Measurements from ENCODE around the gene EFHC1. TPM values are rescaled to one million over a fixed set of nuclear protein-coding genes. Genes with fewer than 3 reads are reported as not detected.
"Not testable (repeated sequence)": the region's sequence is repeated elsewhere in the genome, so short reads cannot be mapped to it uniquely, and the experiment has no call there.

The EFHC1 gene
- total RNA-seq, 2 donors from 2014 or later, result 4.0 to 5.5 TPM

DNA sequence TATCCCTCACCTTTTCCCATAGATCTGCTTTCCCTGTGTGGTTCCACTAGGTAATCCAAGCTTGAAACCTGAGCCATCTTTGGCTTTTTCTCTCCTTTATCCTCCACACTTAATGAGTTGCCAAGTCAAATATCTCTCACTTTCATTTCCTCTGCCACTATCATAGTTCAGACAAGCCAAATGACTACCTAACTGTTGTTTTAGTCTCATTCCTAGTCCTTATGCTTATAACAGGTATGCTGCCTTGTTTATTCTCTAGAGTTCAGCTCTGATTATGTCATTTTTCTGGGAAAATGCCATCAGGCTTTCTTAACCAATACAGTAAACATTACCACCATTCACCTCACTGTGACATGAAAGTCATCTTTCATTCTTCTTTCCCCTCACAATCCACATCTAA lies 6.5 kb downstream of the EFHC1 start:
- H3K27ac Mint-ChIP-seq, result no peak overlapping the region
- no peak overlapping the region for H3K4me3 Mint-ChIP-seq

DNA sequence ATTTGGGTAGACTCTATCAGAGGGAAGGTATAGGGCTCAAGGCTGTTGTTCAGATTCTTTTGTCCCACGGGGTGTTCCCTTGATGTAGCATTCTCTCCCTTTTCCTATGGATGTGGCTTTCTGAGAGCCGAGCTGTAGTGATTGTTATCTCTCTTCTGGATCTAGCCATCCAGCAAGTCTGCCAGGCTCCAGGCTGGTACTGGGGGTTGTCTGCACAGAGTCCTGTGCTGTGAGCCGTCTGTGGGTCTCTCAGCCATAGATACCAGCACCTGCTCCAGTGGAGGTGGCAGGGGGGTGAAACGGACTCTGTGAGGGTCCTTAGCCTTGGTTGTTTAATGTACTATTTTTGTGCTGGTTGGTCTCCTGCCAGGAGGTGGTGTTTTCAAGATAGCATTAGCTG lies 13.2 kb downstream of the EFHC1 start:
- H3K27me3 Mint-ChIP-seq; DNase-seq (ENCODE audit: low spot score); ATAC-seq; H3K27ac Mint-ChIP-seq; H3K9me3 Mint-ChIP-seq; H3K4me3 Mint-ChIP-seq; H3K4me1 Mint-ChIP-seq (ENCODE audit: low read depth in 2 of 2); H3K36me3 Mint-ChIP-seq: not testable (repeated sequence)

More for the DNA sequence above, 6.5 kb downstream of the EFHC1 start:
- no peaks in the 10 kb centered on the region for H3K27me3 Mint-ChIP-seq
- H3K36me3 Mint-ChIP-seq, result peaks cover 6% of the 10 kb centered on the region
- ATAC-seq, result no peak
- H3K9me3 Mint-ChIP-seq, result no peaks in the 10 kb centered on the region
- DNase-seq (ENCODE audit: low spot score), result no peak
- H3K4me1 Mint-ChIP-seq (ENCODE audit: low read depth in 2 of 2), result no peaks in the 10 kb centered on the region

DNA sequence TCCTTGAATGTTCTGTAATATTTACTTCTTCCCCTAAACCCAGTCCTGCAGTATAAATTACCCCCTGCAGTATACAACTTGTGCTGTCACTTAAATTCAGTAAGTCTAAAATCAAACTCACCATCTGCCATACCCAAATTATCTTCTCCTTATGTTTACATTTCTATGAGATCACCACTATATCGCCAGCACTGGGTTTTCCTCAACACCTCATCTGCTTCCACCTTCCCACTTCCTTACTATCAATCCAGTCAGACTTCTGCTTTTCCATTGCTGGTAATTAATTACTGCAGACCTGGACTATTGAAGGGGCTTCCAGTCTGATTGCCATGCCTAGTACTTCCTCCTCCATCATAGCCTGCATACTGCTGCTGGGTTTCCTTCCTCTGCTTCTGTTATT lies 15.2 kb downstream of the EFHC1 start:
- Mint-ChIP-seq H3K4me3 (no peak overlapping the region), H3K9me3 (no peaks in the 10 kb centered on the region), H3K4me1 (ENCODE audit: low read depth in 2 of 2) (no peaks in the 10 kb centered on the region), H3K36me3 (peaks cover 6% of the 10 kb centered on the region), H3K27me3 (no peaks in the 10 kb centered on the region), H3K27ac (no peak overlapping the region)
- no peak for DNase-seq (ENCODE audit: low spot score)
- no peak for ATAC-seq

DNA sequence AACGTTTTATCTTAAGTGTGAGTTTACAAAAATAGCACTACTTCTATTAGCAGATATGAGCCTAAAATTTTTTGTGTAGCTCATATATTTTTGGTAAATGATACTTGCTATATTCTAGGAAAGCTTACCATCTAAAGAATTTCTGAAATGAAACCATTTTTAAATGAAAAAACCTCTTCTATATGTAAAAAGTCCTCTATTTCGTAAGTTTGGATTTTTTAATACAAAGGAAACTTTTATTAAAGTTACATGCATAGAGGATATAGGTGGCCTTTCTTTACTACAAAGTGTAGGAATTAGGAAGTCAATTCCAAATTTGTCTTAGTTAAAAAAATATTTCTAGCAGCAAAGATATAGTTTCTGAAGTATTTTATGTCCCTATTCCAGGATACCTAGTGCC lies 18.8 kb downstream of the EFHC1 start:
- Mint-ChIP-seq H3K27me3 (no peaks in the 10 kb centered on the region), H3K27ac (no peak overlapping the region), H3K36me3 (peaks cover 4% of the 10 kb centered on the region), H3K9me3 (no peaks in the 10 kb centered on the region), H3K4me1 (ENCODE audit: low read depth in 2 of 2) (no peaks in the 10 kb centered on the region), H3K4me3 (no peak overlapping the region)
- ATAC-seq (no peak), DNase-seq (ENCODE audit: low spot score) (no peak)

DNA sequence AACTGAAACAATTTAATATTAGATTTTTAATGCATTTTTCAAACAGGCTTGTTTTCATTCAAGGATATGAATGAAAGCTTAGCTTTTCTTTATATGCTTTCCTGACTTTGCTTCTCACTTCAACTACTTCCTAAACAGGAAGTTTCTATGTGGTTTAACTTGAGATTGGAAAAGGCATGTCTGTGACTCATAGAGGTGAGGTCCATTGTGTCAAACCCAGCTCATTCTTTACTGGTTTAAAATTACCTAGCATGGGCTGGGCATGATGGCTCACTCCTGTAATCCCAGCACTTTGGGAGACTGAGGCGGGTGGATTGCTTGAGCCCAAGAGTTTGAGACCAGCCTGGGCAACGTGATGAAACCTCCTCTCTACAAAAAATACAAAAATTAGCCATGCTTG lies 34.4 kb downstream of the EFHC1 start:
- Mint-ChIP-seq H3K4me3 (no peak overlapping the region), H3K9me3 (peaks cover 18% of the 10 kb centered on the region), H3K36me3 (peaks cover 23% of the 10 kb centered on the region), H3K4me1 (ENCODE audit: low read depth in 2 of 2) (no peaks in the 10 kb centered on the region), H3K27me3 (no peaks in the 10 kb centered on the region), H3K27ac (no peak overlapping the region)
- no peak for ATAC-seq
- no peak for DNase-seq (ENCODE audit: low spot score)

DNA sequence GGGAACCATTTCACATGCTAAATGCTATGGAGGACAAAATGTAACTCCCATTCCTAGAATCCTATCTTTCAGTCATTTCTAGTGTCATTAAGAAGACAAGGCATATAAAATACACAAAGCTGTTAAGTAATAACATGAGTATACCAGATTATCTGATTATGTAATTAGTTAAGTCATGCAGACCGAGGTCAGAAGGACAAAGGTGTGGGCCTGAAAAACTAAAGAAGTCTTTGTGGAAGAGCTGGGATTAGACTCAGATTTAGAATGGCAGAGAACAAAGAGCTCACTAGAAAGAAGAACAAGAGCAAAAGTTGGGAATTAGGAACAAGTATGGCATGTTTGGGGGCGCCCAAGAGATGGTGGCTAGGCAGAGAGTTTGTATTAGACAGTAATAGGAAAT lies 37.0 kb downstream of the EFHC1 start:
- Mint-ChIP-seq H3K27ac (no peak overlapping the region), H3K27me3 (no peaks in the 10 kb centered on the region), H3K9me3 (no peaks in the 10 kb centered on the region), H3K4me1 (ENCODE audit: low read depth in 2 of 2) (no peaks in the 10 kb centered on the region), H3K36me3 (peaks cover 4% of the 10 kb centered on the region), H3K4me3 (no peak overlapping the region)
- DNase-seq (ENCODE audit: low spot score), result no peak
- ATAC-seq, result no peak

DNA sequence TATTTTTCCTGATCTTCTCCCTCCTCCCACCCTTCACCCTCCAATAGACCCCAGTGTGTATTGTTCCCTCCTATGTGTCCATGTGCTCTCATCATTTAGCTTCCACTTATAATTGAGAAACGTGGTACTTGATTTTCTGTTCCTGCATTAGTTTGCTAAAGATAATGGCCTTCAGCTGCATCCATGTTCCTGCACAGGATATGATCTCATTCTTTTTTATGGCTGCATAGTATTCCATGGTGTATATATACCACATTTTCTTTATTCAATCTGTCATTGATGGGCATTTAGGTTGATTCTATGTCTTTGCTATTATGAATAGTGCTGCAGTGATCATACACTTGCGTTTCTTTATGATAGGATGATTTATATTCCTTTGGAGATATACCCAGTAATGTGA lies 41.1 kb downstream of the EFHC1 start:
- not testable (repeated sequence) for H3K27me3 Mint-ChIP-seq; H3K36me3 Mint-ChIP-seq; H3K9me3 Mint-ChIP-seq; H3K4me3 Mint-ChIP-seq; H3K27ac Mint-ChIP-seq; DNase-seq (ENCODE audit: low spot score); ATAC-seq; H3K4me1 Mint-ChIP-seq (ENCODE audit: low read depth in 2 of 2)

DNA sequence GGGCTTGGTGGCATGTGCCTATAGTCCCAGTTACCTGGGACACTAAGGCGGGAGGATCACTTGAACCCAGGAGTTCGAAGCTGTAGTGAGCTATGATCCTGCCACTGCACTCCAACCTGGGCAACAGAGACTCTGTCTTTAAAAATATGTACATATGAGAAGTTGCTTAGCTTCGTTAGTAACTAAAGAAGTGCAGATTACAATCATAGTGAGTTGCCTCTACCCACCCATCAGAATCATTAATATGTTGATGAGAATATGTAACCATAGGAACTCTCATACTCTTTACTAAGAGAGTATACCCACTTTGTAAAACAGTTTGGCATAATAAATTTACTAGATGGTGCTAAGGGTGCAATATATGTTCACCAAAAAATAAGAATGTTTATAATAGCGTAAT lies 54.0 kb downstream of the EFHC1 start:
- Mint-ChIP-seq H3K9me3 (no peaks in the 10 kb centered on the region), H3K27me3 (peaks cover 0 to 3% of the 10 kb centered on the region in 2 donors), H3K4me3 (no peak overlapping the region), H3K4me1 (ENCODE audit: low read depth in 2 of 2) (no peaks in the 10 kb centered on the region), H3K36me3 (no peaks in the 10 kb centered on the region), H3K27ac (no peak overlapping the region)
- ATAC-seq (no peak), DNase-seq (ENCODE audit: low spot score) (no peak)

DNA sequence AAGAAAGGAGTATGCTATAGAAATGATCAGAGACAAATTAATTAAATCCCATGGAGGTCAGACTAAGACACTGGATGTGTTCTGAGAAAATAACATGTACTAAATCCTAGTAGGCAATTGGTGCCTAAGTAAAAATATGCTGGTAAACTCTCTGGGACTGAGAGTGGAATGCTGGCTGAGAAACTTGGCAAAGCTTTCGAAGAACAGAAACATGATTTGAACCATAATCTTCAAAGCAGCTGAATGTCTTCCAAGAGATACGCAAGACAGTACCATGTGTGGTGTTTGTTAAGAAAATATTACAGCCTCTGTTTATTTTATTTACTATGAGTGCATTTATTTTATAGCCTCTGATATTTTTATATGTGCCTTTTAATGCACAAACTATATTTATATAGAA lies 55.2 kb downstream of the EFHC1 start:
- DNase-seq (ENCODE audit: low spot score) (no peak), ATAC-seq (no peak)
- H3K4me3 Mint-ChIP-seq, result no peak overlapping the region
- H3K27me3 Mint-ChIP-seq, result peaks cover 0 to 3% of the 10 kb centered on the region in 2 donors
- no peak overlapping the region for H3K27ac Mint-ChIP-seq
- H3K9me3 Mint-ChIP-seq, result no peaks in the 10 kb centered on the region
- H3K36me3 Mint-ChIP-seq, result no peaks in the 10 kb centered on the region
- no peaks in the 10 kb centered on the region for H3K4me1 Mint-ChIP-seq (ENCODE audit: low read depth in 2 of 2)

DNA sequence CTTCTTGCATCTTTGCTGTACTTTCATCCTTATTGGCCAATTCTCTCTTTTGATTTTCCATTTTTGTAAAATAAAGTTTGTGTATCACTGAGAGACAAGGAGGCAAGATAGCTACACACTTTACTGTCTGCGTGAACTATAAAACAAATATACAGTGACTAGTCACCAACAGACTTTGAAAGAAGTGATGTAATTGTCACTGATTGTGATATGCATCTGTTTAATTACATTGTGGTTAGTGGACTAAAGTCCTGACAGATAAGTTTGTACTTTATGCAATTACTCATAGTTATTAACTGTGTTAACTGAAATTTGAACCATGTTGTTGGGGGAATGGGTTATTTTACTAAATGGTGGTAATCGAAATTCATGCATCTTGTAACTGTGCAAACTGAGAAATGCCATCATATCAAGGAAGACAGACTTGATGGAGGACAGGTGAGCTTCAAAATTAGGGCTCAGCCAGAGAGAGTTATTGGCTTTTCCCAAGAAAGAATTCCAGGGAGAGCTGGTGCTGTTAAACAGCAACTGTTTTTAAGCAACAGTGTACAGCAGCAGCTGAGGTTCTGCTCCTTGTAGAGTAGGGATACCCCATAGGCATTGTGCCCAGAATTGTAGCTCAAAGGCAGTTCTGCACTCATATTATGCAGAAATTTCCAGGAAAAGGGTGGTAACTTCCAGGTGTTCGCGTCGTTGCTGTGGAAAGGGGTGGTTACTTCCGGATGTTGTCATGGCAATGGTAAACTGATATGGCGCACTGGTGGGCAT lies 62.9 kb downstream of the EFHC1 start:
- H3K36me3 Mint-ChIP-seq, result no peaks in the 10 kb centered on the region
- no peak for DNase-seq (ENCODE audit: low spot score)
- ATAC-seq, result no peak
- H3K4me1 Mint-ChIP-seq (ENCODE audit: low read depth in 2 of 2), result no peaks in the 10 kb centered on the region
- H3K4me3 Mint-ChIP-seq, result no peak overlapping the region
- no peaks in the 10 kb centered on the region for H3K9me3 Mint-ChIP-seq
- no peaks in the 10 kb centered on the region for H3K27me3 Mint-ChIP-seq
- no peak overlapping the region for H3K27ac Mint-ChIP-seq

DNA sequence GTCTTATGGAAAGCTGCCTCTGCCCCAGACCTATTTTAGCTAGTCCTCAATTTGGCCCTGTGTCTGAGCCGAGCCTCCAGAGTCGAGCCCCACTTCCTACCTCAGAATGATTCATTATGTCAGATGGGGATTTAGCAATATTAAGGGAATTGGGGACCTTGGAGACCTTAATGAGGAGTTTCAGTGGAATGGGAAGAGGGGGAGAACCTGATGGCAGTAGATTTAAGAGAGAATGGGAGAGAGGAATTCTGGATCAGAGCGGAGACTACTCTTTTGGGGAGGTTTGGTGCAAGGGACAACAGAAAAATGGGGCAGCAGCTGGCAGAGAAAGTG lies 63.5 kb downstream of the EFHC1 start:
- Mint-ChIP-seq H3K4me3 (no peak overlapping the region), H3K9me3 (no peaks in the 10 kb centered on the region), H3K36me3 (no peaks in the 10 kb centered on the region), H3K27ac (no peak overlapping the region), H3K27me3 (no peaks in the 10 kb centered on the region), H3K4me1 (ENCODE audit: low read depth in 2 of 2) (no peaks in the 10 kb centered on the region)
- DNase-seq (ENCODE audit: low spot score) (no peak), ATAC-seq (no peak)

DNA sequence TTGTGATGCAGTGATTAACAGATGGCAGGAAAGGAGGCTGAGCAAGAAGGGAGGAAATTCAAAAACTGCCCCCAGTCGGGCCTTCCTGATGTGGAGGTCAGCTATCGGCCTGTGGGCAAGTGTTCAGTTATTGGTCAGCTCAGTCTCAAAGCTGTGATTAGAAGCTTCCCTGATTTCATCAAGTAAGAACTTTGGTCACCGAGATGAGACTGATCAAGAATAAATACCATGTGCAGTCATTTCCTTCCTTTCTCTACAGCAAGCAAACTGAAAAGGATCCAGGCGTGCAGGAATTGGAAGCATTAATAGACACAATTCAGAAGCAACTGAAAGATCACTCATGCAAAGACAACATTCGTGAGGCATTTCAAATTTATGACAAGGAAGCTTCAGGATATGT lies 69.7 kb downstream of the EFHC1 start:
- DNase-seq (ENCODE audit: low spot score), result no peak
- no peak overlapping the region for H3K4me3 Mint-ChIP-seq
- H3K27me3 Mint-ChIP-seq, result no peaks in the 10 kb centered on the region
- no peaks in the 10 kb centered on the region for H3K4me1 Mint-ChIP-seq (ENCODE audit: low read depth in 2 of 2)
- no peaks in the 10 kb centered on the region for H3K9me3 Mint-ChIP-seq
- H3K27ac Mint-ChIP-seq, result no peak overlapping the region
- H3K36me3 Mint-ChIP-seq, result no peaks in the 10 kb centered on the region
- ATAC-seq, result no peak

DNA sequence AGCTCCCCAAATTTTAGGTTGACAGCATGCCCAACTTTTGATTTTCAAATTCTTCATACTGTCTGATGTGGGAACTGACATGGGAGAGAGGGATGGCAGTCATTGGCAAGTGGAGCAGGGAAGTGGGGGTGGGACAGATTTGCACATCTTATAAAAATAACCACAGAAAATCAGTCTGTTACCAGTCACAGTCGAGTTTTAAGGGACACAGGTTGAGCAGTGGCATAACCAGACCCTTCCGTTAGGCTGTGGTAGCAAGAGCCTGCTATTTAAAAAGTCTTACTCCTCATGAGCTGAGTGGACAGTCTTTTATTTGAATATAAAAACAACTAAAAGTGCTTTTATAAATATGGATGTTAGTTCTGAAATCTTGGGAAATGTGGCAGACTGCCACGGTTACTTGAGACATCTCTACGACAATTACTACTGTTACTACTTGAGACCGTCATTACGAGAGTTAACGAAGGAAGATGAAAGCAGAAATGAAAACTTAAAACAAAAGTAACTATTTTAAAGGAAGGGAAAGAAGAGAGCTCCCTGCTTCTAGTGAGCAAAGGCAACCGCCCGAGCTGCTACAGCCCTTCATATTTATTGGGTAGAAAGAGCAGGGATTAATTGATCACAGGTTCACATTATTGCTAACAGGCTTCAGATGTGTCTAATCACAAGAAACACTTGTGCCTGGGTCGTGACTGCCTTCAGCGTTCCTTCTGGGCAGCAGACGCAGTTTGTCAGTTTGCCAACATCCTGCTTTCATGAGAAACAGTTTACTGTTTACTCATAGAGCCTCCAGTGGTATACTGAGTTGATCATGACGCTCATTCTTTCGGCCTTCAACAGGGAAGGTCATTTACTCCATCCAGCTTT lies 71.3 kb downstream of the EFHC1 start:
- Mint-ChIP-seq H3K4me1 (ENCODE audit: low read depth in 2 of 2) (no peaks in the 10 kb centered on the region), H3K4me3 (no peak overlapping the region), H3K9me3 (no peaks in the 10 kb centered on the region), H3K36me3 (peaks cover 5% of the 10 kb centered on the region), H3K27me3 (no peaks in the 10 kb centered on the region), H3K27ac (no peak overlapping the region)
- DNase-seq (ENCODE audit: low spot score) (no peak), ATAC-seq (no peak)

DNA sequence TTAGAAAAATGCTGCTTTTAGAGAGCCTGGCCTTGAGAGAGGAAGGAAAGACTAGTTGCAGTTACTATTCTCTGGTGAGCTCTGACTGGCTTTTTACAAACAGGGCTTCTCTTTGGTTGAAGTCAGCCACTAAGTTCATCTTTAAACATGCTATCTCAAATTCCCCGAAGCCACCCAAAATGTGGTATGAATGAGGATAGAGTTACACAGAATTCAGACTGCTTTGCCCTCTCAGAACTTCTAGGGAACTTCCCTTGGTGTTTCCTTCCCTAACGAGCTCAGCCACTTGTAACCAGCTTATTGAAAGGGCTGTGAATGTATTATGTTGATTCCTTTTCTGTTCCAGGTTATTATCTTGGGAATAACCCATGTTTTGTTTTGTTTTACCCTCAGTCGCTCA lies 73.5 kb downstream of the EFHC1 start:
- H3K36me3 Mint-ChIP-seq, result peaks cover 5% of the 10 kb centered on the region
- H3K27me3 Mint-ChIP-seq, result no peaks in the 10 kb centered on the region
- peak overlapping the region; percentile 28 to 45 for H3K27ac Mint-ChIP-seq
- no peaks in the 10 kb centered on the region for H3K4me1 Mint-ChIP-seq (ENCODE audit: low read depth in 2 of 2)
- peak overlapping the region; percentile 13 for H3K4me3 Mint-ChIP-seq
- ATAC-seq (peak in 1 of 2 donors; percentile 71), DNase-seq (ENCODE audit: low spot score) (no peak)
- H3K9me3 Mint-ChIP-seq, result no peaks in the 10 kb centered on the region

Data from natural killer cell treated with Interleukin-12 subunit alpha and Interleukin-12 subunit beta and Interleukin-15 and Interleukin-18, amount 100 ng/mL, for 72 hours (primary cell).